HUES64 (cell line): ENCODE data around the gene CREB3L1.

Experiments used
- H3K27ac ChIP-seq: 2 replicates; pipeline ENCODE4 v1.7.0; 2013; ENCODE audit warnings: low read depth, low read length, inconsistent platforms
- H3K27me3 ChIP-seq: 2 replicates; pipeline ENCODE4 v1.6.1; 2013; ENCODE audit warnings: mild to moderate bottlenecking, low read length; ENCODE audit not compliant: insufficient read depth
- H3K36me3 ChIP-seq: 2 replicates; pipeline ENCODE4 v1.6.1; 2013; ENCODE audit warnings: mild to moderate bottlenecking, low read length; ENCODE audit not compliant: insufficient read depth
- H3K4me1 ChIP-seq: 2 replicates; pipeline ENCODE4 v1.6.1; 2013; ENCODE audit warnings: mild to moderate bottlenecking, low read length, moderate library complexity; ENCODE audit not compliant: insufficient read depth
- H3K4me3 ChIP-seq: 2 replicates; pipeline ENCODE4 v1.5.1; 2013; ENCODE audit warnings: mild to moderate bottlenecking, low read length, moderate library complexity
- H3K9ac ChIP-seq: 2 replicates; pipeline ENCODE4 v1.6.1; 2013; ENCODE audit warnings: mild to moderate bottlenecking, low read depth, low read length
- H3K9me3 ChIP-seq: 2 replicates; pipeline ENCODE4 v1.6.1; 2013; ENCODE audit warnings: low read depth, low read length; ENCODE audit not compliant: insufficient read depth
- WGBS: fragments of 150-250, 120-280 bp; methylation state at CpG from one replicate; pipeline ENCODE4 v1.1.7; 2013; ENCODE audit warnings: missing lambda C conversion rate; 5-methylcytosine and 5-hydroxymethylcytosine counted together

Gene CREB3L1

GRCh38 chr11:46332093-46332567, 54.7 kb downstream of the CREB3L1 start:
- Histone ChIP-seq H3K27ac (no peak overlapping the region), H3K4me1 (peaks cover 35% of the 10 kb centered on the region), H3K9ac (no peak overlapping the region), H3K36me3 (no peaks in the 10 kb centered on the region), H3K27me3 (peaks cover 52% of the 10 kb centered on the region), H3K4me3 (peak overlapping the region; percentile 61), H3K9me3 (no peaks in the 10 kb centered on the region)
- WGBS: 12% methylated on average over 8 of the region's 8 CpGs

DNA sequence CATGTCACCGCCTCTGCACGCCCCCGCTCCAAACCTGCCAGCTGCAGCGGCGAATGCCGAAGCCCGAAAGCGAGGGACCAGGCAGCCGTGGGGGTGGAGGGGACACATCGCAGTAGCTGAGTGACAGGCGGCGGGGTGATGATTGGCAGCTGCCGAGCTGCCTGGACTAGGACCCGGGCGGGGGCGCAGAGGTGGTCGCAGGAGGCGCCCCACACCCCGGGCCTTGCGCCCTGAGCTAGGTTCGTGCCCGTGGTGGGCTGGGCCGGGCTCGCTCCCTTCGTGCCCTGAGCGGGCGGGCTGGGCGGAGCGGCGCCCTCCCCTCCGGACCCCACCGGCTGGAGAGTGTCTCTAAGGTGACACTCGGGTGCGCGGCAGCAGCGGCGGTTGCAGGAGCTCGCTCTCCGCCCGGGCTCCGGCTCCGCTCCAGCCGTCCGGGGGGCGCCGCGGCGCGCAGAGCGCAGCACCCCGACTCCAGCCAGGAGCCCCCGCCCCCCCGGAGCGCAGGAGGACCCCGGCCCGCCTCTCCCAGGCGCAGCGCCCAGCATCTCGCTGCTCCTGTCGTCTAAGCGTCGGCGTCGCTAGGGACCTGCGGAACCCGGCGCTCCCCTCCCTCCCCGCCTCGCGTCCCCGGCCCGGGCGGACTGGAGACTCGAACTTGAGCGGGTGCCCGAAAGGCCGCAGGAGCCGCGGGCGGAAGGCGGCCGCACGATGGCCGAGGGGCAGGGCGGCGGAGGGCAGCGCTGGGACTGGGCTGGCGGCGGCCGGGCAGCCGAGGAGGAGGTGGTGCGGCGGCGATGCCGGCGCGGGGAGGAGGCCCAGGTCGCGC, 55.3 kb downstream of the CREB3L1 start:
- Histone ChIP-seq H3K4me1 (peaks cover 39% of the 10 kb centered on the region), H3K4me3 (peak overlapping the region; percentile 61), H3K36me3 (no peaks in the 10 kb centered on the region), H3K27me3 (peaks cover 52% of the 10 kb centered on the region), H3K9ac (peak overlapping the region; percentile 27; the same call in 1 of the 2 replicates), H3K27ac (no peak overlapping the region), H3K9me3 (no peaks in the 10 kb centered on the region)
- WGBS: under 1% methylated on average over 99 of the region's 99 CpGs

DNA sequence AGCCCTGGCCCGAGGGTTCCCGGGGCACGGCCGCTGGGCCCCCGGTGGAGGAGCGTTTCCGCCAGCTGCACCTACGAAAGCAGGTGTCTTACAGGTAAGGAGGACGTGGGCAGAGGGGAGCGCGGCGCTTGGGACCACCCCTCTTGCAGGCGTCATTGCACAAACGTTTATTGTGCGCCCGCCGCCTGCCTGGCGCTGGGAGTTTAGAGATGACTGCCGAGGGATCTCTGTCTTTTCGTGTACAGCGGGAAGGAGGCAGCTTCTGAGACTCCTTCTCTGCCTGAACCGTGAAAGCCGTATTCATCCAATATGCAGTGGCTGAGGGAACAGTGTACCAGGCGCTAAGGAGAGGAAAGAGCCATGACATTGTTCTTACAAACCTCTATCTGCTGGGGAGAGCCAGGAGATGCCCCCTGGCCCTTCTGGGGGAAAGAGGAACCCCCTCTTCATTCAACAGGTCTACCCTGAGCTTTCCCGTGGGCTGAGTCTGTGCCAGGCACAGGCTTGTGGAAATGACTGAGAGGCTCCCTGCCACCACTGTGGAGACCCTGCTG, 56.0 kb downstream of the CREB3L1 start:
- Histone ChIP-seq H3K9me3 (no peaks in the 10 kb centered on the region), H3K4me3 (peak overlapping the region; percentile 61)

DNA sequence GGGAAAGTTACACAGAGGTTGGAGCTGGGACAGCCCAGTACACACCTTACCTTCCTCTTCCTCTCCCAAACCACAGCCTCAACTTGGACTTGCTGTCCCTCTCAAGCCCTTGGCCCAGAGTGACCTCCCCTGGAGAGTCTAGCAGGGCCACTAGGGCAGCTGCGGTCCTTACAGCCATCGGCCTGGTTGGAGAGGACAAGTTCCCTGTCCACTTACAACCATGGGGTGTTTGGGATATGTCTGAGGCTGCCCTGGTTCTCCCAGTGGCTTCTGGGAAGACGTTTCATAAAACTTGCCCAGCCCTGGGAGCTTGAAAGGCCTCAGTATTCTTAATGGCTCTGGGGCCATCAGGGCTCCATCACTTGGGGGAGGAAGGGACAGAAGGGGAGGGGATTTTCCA, 56.7 kb downstream of the CREB3L1 start:
- Histone ChIP-seq H3K27ac (no peak overlapping the region), H3K27me3 (peaks cover 52% of the 10 kb centered on the region), H3K9ac (no peak overlapping the region), H3K36me3 (no peaks in the 10 kb centered on the region), H3K4me3 (no peak overlapping the region), H3K4me1 (peaks cover 50% of the 10 kb centered on the region), H3K9me3 (no peaks in the 10 kb centered on the region)
- WGBS: 93% methylated on average over 3 of the region's 3 CpGs

More for the DNA sequence above, 56.0 kb downstream of the CREB3L1 start:
- no peak overlapping the region for H3K27ac ChIP-seq
- H3K4me1 ChIP-seq: peaks cover 46% of the 10 kb centered on the region
- H3K27me3 ChIP-seq: peaks cover 52% of the 10 kb centered on the region
- no peaks in the 10 kb centered on the region for H3K36me3 ChIP-seq
- WGBS: 9% methylated on average over 25 of the region's 25 CpGs
- H3K9ac ChIP-seq: 0 out of 2 replicates have a peak overlapping the region, but pooled peaks have one; percentile 27

GRCh38 chr11:46335271-46335670, 57.8 kb downstream of the CREB3L1 start:
- peaks cover 55% of the 10 kb centered on the region for H3K4me1 ChIP-seq
- H3K27ac ChIP-seq: no peak overlapping the region
- no peaks in the 10 kb centered on the region for H3K9me3 ChIP-seq
- H3K27me3 ChIP-seq: peaks cover 45% of the 10 kb centered on the region
- H3K4me3 ChIP-seq: no peak overlapping the region
- no peak overlapping the region for H3K9ac ChIP-seq
- H3K36me3 ChIP-seq: no peaks in the 10 kb centered on the region
- WGBS: 89% methylated on average over 6 of the region's 6 CpGs

DNA sequence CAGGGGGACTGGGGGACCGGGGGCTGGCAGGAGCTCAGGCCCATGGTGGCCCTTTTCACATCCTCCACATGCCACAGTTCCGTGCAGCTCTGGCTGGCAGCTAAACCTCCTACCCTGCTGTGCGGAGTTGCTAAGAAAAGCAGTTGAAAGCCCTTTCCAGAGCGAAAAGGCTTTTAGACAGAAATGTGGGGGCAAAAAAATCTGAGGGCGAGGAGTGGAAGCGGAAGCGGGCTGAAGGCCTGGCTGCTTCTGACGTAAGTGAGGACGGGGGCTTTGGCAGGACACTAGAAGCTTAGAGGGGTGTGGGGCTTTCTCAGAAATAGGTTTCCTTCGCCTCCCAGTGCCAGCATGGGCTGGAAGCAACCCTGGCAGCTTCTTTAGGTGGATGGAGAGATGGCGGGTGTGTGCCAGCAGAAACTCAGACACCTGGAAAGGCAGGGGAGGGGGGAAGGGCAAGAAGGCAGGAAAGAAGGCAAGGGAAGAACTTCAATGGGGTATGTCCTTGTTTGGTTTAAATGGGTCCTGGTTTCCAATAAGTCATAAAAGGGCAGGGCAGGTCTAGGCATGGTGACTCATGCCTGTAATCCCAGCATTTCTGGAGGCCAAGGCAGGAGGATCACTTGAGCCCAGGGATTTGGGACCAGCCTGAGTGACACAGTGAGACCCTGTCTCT, 58.6 kb downstream of the CREB3L1 start:
- H3K27ac ChIP-seq: no peak overlapping the region
- WGBS: 71% methylated on average over 11 of the region's 11 CpGs

GRCh38 chr11:46336563-46337180, 59.2 kb downstream of the CREB3L1 start:
- 92% methylated on average over 12 of the region's 12 CpGs for WGBS
- no peak overlapping the region for H3K4me3 ChIP-seq
- no peaks in the 10 kb centered on the region for H3K9me3 ChIP-seq
- H3K27ac ChIP-seq: no peak overlapping the region
- H3K36me3 ChIP-seq: no peaks in the 10 kb centered on the region
- H3K4me1 ChIP-seq: peaks cover 59% of the 10 kb centered on the region
- H3K27me3 ChIP-seq: peaks cover 32% of the 10 kb centered on the region
- H3K9ac ChIP-seq: no peak overlapping the region

More for the DNA sequence above, 58.6 kb downstream of the CREB3L1 start:
- Histone ChIP-seq H3K36me3 (no peaks in the 10 kb centered on the region), H3K4me3 (no peak overlapping the region), H3K9me3 (no peaks in the 10 kb centered on the region), H3K27me3 (peaks cover 38% of the 10 kb centered on the region), H3K4me1 (peaks cover 53% of the 10 kb centered on the region), H3K9ac (no peak overlapping the region)

- H3K9ac ChIP-seq: no peak overlapping the region
- WGBS: 80% methylated on average over 13 of the region's 13 CpGs
- H3K4me3 ChIP-seq: no peak overlapping the region
Observed at GRCh38 chr11:46337626-46338345, 60.3 kb downstream of the CREB3L1 start.

GRCh38 chr11:46338636-46338987, 61.1 kb downstream of the CREB3L1 start:
- H3K9ac ChIP-seq: peak overlapping the region; percentile 17; the same call in 1 of the 2 replicates
- 26% methylated on average over 9 of the region's 9 CpGs for WGBS
- H3K4me1 ChIP-seq: peaks cover 70% of the 10 kb centered on the region
- peak overlapping the region; percentile 35 for H3K4me3 ChIP-seq
- peak overlapping the region; percentile 93 for H3K27ac ChIP-seq
- peaks cover 13% of the 10 kb centered on the region for H3K27me3 ChIP-seq
- no peaks in the 10 kb centered on the region for H3K36me3 ChIP-seq
- H3K9me3 ChIP-seq: no peaks in the 10 kb centered on the region

More at GRCh38 chr11:46337626-46338345, 60.3 kb downstream of the CREB3L1 start:
- peaks cover 62% of the 10 kb centered on the region for H3K4me1 ChIP-seq
- no peaks in the 10 kb centered on the region for H3K9me3 ChIP-seq
- H3K27me3 ChIP-seq: peaks cover 21% of the 10 kb centered on the region
- peak overlapping the region; percentile 10; the same call in 1 of the 2 replicates for H3K27ac ChIP-seq
- H3K36me3 ChIP-seq: no peaks in the 10 kb centered on the region

GRCh38 chr11:46338988-46339666, 61.7 kb downstream of the CREB3L1 start:
- H3K4me1 ChIP-seq: peaks cover 76% of the 10 kb centered on the region
- WGBS: 6% methylated on average over 16 of the region's 16 CpGs
- H3K27me3 ChIP-seq: peaks cover 7% of the 10 kb centered on the region
- H3K4me3 ChIP-seq: peak overlapping the region; percentile 35
- H3K36me3 ChIP-seq: no peaks in the 10 kb centered on the region
- H3K27ac ChIP-seq: peak overlapping the region; percentile 93
- no peaks in the 10 kb centered on the region for H3K9me3 ChIP-seq
- peak overlapping the region; percentile 32; the same call in 1 of the 2 replicates for H3K9ac ChIP-seq
